Mucosa of descending colon (tissue), 3 donors: Measurements from ENCODE around the gene CALB2. TPM values are rescaled to one million over a fixed set of nuclear protein-coding genes. Genes with fewer than 3 reads are reported as not detected.
A peak's percentile ranks its signal among the peaks of the same experiment; 100 is the strongest.

Source experiments
- ATAC-seq: fragments of 200-7000 bp; cut with Tn5 transposase; one replicate; pipeline ENCODE4 v1.9.1; 2020; ENCODE audit warnings: mild to moderate bottlenecking, moderate library complexity
- DNase-seq, 3 donors: peaks; one replicate each; pipeline ENCODE4 v3.0.0-alpha.2; 2020
- H3K36me3 ChIP-seq: fragments of 200-600 bp; one replicate; pipeline ENCODE4 v1.8.0; 2021; ENCODE audit warnings: low read depth, mild to moderate bottlenecking
- H3K4me1 ChIP-seq: fragments of 200-600 bp; one replicate; pipeline ENCODE4 v1.8.0; 2021; ENCODE audit warnings: low read depth, mild to moderate bottlenecking
- H3K4me3 ChIP-seq: fragments of 200-600 bp; one replicate; pipeline ENCODE4 v1.8.0; 2021; ENCODE audit warnings: mild to moderate bottlenecking
- H3K9me3 ChIP-seq: fragments of 200-600 bp; one replicate; pipeline ENCODE4 v1.8.0; 2021; ENCODE audit warnings: mild to moderate bottlenecking
- CTCF ChIP-seq: fragments of 200-600 bp; IDR thresholded peaks from one replicate; pipeline ENCODE4 v1.8.0; 2022; ENCODE audit warnings: antibody characterized with exemption, mild to moderate bottlenecking
- intact Hi-C, 2 donors: fragments of 100-400 bp; cut with DNase I in 1 of 2; cut with micrococcal nuclease in 1 of 2; formaldehyde crosslinking; loops; one replicate each; pipeline versions ENCODE4 v1.11.0 to v1.11.1; 2022; cut with DNase I, micrococcal nuclease
- total RNA-seq, 3 donors: library from RNA; stranded (reverse); fragmentation: NEBNext Ultra II Directional in 2 of 3; extraction: Animal tissue kit (Norgen Biotek cat#: 25700) in 2 of 3; gene quantifications; one replicate each; pipeline versions ENCODE4 v1.2.1 to v1.2.4, GENCODE V29; 2021 to 2023
- donor health status: DM: no; HTN: no; CAD: no; lungs with moderate emphysema.
- donor health status: DM: no; HTN: no; CAD: no.
- donor health status: DM: no; HTN: yes; CAD: no.

CALB2 gene
- total RNA-seq, 3 donors from 2014 or later, result 1.2 to 9.5 (median 4.2) TPM

- H3K4me1 ChIP-seq, result no peaks in the 10 kb centered on the region
- intact Hi-C loops, result no loop called here
- DNase-seq (no peak), ATAC-seq (no peak)
- TF ChIP-seq CTCF, result no peak
- no peaks in the 10 kb centered on the region for H3K36me3 ChIP-seq
- H3K4me3 ChIP-seq, result no peak overlapping the region
- H3K9me3 ChIP-seq, result no peaks in the 10 kb centered on the region
Observed at GRCh38 chr16:71328151-71328550, 30.4 kb upstream of the CALB2 start.

- DNase-seq, result no peak
- Histone ChIP-seq H3K4me1 (no peaks in the 10 kb centered on the region), H3K9me3 (no peaks in the 10 kb centered on the region), H3K4me3 (no peak overlapping the region), H3K36me3 (no peaks in the 10 kb centered on the region)
- no peak for ATAC-seq
- intact Hi-C loops, result no loop called here
- TF ChIP-seq CTCF, result no peak
Observed at GRCh38 chr16:71337631-71338030, 20.9 kb upstream of the CALB2 start.

- intact Hi-C loops, result no loop called here
- H3K4me1 ChIP-seq, result no peaks in the 10 kb centered on the region
- peak; percentile 26 for ATAC-seq
- DNase-seq, result no peak
- H3K4me3 ChIP-seq, result no peak overlapping the region
- H3K36me3 ChIP-seq, result no peaks in the 10 kb centered on the region
- H3K9me3 ChIP-seq, result no peaks in the 10 kb centered on the region
- TF ChIP-seq CTCF, result no peak
Observed at GRCh38 chr16:71338193-71338592, 20.3 kb upstream of the CALB2 start.

- TF ChIP-seq CTCF, result no peak
- ATAC-seq (no peak), DNase-seq (no peak)
- no peaks in the 10 kb centered on the region for H3K36me3 ChIP-seq
- intact Hi-C loops, result no loop called here
- no peaks in the 10 kb centered on the region for H3K4me1 ChIP-seq
- no peak overlapping the region for H3K4me3 ChIP-seq
- no peaks in the 10 kb centered on the region for H3K9me3 ChIP-seq
Observed at GRCh38 chr16:71338632-71339031, 19.9 kb upstream of the CALB2 start.

- Histone ChIP-seq H3K4me3 (no peak overlapping the region), H3K36me3 (no peaks in the 10 kb centered on the region), H3K9me3 (no peaks in the 10 kb centered on the region), H3K4me1 (no peaks in the 10 kb centered on the region)
- no peak for ATAC-seq
- DNase-seq, result no peak
- TF ChIP-seq CTCF, result no peak
- intact Hi-C loops, result no loop called here
Observed at GRCh38 chr16:71339236-71340171, 19.0 kb upstream of the CALB2 start.
